Gastroesophageal sphincter (tissue), 3 donors: ENCODE data around the gene XIRP2.

Experiments
- CTCF ChIP-seq, 4 experiments: fragments of 200-600 bp in 2 of 4; fragments of 450-650 bp in 2 of 4; sonication (generic) in 1 of 4; IDR thresholded peaks; one replicate each; pipeline ENCODE4 v1.5.1; 2017 to 2019; ENCODE audit warnings: antibody characterized with exemption in 4 of 4, mild to moderate bottlenecking in 2 of 4, moderate library complexity in 2 of 4
- POLR2A ChIP-seq, 2 donors: fragments of 450-650 bp; IDR thresholded peaks; one replicate each; pipeline ENCODE4 v1.6.1; 2017; ENCODE audit warnings: antibody characterized with exemption in 2 of 2, mild to moderate bottlenecking in 2 of 2, moderate library complexity in 1 of 2
- POLR2AphosphoS5 ChIP-seq: sonication (generic); formaldehyde crosslinking; IDR thresholded peaks from one replicate; pipeline ENCODE4 v1.6.1; 2017; ENCODE audit warnings: antibody characterized with exemption

- TF ChIP-seq CTCF (IDR thresholded peaks at IDR 0.05) (no peak), POLR2A (IDR thresholded peaks at IDR 0.05) (no peak), POLR2AphosphoS5 (no peak)
Measured at GRCh38 chr2:167132906-167133555, 244.8 kb downstream of the XIRP2 start.
